GM13977 (cell line): ENCODE measurements around the gene ACBD4.
A peak's percentile ranks its signal among the peaks of the same experiment; 100 is the strongest.

Experiments used
- DNase-seq: peaks from one replicate; pipeline ENCODE4 v3.0.0; 2012; ENCODE audit warnings: low spot score
- in situ Hi-C: fragments of 300-500 bp; cut with MboI; formaldehyde crosslinking; loops from one replicate; pipeline ENCODE4 v1.12.0; 2022; ENCODE audit warnings: low sequenced_read_pairs, low pct_unique_long_range_greater_than_20kb, mixed read lengths, inconsistent platforms; ENCODE audit not compliant: unreplicated experiment
- TF ChIP-seq, protein P1 (sequence below): IDR thresholded peaks from 2 replicates; pipeline ENCODE4 v1.5.1; 2012; ENCODE audit warnings: mild to moderate bottlenecking, control low read depth; ENCODE audit not compliant: insufficient read depth; ENCODE audit errors: extremely low read depth, missing control alignments

ACBD4 gene

DNA sequence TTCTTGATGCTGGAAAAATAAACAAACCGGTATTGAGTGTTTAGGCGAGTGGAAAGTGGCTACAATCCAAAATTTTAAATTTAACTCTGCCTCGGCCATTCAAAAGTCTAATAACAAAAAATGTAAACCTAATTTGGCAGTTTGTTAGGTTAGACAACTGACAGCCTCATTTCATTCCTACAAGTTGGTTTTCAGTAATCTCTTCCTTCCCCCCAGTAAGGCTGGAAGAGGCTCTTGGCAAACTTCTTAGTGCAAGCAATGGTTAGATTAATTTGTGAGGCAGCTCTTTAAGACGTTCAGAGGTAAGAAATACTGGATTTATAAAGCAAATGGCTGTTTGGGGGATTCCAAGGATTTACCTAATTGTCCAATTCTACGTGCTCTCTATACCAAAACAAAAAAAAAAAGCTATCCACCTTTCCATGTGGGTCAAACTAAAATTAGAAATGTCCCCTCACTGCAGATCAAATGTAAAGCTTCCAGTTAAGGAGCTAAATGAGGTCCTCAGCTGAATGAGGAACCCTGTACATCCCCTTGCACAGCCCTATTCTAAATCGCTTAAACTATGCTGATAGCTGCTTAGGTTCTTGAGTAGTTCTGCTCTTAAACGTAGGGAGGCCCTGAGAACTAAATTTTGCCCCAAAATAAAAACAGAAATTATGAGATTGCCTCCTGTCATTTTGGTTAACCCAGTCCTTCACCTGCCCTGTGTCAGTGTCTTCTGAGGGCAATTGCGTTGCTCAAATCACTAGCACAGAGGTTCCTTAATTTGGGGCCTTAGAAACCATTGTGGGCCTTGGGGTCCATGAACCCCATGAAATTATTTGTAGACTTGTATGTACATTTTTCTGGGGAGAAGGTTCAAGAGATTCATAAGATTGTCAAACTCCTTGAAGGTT lies 15.7 kb downstream of the ACBD4 start:
- no peak for DNase-seq
- in situ Hi-C loops = no loop called here
- TF ChIP-seq, protein P1, sequence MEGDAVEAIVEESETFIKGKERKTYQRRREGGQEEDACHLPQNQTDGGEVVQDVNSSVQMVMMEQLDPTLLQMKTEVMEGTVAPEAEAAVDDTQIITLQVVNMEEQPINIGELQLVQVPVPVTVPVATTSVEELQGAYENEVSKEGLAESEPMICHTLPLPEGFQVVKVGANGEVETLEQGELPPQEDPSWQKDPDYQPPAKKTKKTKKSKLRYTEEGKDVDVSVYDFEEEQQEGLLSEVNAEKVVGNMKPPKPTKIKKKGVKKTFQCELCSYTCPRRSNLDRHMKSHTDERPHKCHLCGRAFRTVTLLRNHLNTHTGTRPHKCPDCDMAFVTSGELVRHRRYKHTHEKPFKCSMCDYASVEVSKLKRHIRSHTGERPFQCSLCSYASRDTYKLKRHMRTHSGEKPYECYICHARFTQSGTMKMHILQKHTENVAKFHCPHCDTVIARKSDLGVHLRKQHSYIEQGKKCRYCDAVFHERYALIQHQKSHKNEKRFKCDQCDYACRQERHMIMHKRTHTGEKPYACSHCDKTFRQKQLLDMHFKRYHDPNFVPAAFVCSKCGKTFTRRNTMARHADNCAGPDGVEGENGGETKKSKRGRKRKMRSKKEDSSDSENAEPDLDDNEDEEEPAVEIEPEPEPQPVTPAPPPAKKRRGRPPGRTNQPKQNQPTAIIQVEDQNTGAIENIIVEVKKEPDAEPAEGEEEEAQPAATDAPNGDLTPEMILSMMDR = no peak

DNA sequence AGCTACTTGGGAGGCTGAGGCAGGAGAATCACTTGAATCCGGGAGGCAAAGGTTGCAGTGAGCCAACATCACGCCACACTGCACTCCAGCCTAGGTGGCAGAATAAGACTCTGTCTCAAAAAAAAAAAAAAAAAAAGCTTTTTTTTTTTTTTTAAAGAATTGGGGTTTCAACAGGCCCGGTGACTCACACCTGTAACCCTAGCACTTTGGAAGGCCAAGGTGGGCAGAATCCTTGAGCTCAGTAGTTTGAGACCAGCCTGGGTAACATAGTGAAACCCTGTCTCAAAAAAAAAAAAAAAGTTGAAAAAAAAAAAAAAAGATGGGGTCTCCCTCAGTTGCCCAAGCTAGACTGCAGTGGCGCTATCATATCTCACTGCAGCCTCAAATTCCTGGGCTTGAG lies 19.5 kb downstream of the ACBD4 start:
- DNase-seq = no peak
- TF ChIP-seq, protein P1 = no peak
- in situ Hi-C loops = no loop called here

DNA sequence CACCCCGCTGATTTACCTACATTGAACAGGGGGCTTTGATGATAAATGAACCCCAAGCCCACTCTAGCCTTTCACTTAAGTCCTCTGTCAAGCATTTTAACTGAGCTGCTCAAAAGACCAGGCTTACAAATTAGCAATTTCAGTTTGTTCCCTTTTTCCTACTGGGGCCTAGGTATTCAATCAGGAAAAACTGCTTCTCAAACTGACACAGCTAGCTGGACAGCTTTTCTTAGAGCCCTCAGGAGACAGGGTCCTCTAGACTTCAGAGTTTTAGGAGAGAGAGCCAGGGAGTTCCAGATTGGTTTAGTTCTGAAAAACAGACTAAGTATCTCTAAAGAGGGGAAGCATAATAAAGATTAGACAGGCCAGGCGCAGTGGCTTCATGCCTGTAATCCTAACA lies 20.0 kb downstream of the ACBD4 start:
- DNase-seq = no peak
- in situ Hi-C loops = no loop called here
- TF ChIP-seq, protein P1 = no peak

DNA sequence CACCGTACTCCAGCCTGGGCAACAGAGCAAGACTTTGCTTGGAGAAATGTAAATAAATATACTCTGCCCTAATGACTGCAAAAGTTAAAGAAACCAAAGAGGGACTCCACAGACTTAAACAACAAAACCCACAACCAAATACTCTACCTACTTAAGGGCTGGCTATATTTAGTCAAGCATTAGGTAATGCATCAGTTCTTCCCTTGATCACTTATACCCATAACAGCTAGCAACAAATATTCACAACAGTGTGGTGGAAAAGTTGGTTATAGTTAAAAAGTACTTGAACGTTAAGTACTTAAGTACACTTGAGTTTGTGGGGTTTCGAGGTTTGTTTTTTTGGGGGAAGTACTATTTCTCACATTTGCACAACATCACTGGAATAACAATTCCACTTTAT lies 20.8 kb downstream of the ACBD4 start:
- no peak for DNase-seq
- in situ Hi-C loops = no loop called here
- TF ChIP-seq, protein P1 = no peak

DNA sequence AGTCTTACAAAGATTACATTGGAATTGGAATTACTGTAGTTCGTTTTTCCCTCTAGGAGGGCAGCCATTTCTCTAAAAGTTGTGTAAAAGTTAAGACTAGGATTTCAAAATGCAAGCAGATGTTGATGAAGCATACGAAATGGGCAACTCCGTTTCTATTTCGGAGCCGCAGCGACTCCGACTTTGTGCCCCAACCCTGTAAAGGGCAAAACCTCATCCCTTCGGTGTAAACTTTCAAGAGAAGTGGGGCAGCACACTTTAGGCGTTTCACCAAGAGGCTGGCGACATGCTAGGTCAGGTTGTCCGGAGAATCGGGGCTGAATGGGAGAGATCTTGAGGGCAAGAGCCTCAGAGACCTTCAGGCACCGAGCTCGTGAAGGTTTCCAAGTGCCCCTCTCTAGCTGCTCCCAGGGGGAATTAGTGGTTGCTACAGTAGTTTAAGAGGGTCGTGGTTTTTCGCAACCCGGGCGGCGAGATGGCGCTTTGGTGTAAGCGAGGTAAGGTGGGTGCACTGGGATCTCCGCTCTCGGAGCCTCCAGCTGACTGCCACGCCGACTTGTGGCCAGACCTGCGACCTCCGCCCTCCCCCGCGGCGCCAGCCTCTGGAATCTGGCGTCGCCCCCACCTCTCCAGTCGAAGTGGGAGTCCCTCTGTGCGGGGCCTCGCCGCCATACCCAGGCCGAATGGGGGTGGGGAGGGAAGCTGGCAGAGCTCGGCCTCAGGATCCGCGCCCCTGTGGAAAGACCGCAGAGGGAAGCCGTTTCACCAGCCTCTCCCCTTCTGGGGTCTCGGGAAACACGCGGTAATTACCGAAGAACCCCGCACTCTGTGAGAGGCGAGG lies 25.2 kb downstream of the ACBD4 start:
- DNase-seq = no peak
- TF ChIP-seq, protein P1 = no peak
- in situ Hi-C loops = no loop called here

DNA sequence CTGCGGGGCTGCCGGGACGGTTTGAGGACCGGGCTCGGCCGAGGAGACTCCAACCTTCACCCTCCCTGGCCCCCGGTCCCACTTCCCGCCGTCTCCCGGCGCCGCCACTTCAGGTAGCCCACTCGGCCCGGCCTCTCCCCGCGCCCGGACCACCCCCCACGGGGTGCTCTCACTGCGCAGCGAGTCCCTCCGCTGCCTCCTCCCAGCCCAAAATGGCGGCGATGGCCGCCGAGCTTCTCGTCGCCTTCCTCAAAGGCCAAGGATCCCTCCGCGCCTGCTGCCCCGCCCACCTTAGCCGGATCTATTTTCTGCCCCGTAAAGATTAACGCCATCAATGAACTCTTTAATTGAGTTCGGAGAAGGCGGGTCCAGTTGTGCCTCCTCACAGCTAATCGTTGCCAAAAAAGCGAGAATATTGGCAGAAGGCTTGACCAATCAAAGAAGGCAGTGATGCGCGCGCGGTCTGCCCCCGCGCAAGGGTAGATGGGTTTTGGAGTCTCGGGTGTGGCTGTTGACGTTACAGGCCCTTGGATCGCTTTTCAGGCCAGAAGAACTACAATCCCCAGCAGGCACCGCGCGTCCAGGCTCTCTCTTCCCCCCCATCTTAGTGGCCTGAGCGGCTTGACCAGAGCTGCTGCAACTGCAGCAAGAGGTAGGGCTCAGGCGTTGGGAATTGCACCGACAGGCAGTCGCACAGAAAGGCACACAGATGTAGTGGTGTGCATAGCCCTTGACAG lies 26.0 kb downstream of the ACBD4 start, which contains the start of gene HEXIM2:
HEXIM2 (plus strand) TSS at position 588 of the 737 bp plus-strand sequence. CDS start 919 bp downstream, outside the sequence.
- peak; percentile 97 for DNase-seq
- in situ Hi-C loops = no loop called here
- TF ChIP-seq, protein P1 = no peak
